Activated T-helper 17 cell treated with anti-CD3 and anti-CD28 coated beads, Interleukin-2, amount 50 U/mL, for 72 hours (primary cell): Measurements from ENCODE around the gene CDRT15L2. TPM values are rescaled to one million over a fixed set of nuclear protein-coding genes. Genes with fewer than 3 reads are reported as not detected.
"Not testable (repeated sequence)": the region's sequence is repeated elsewhere in the genome, so short reads cannot be mapped to it uniquely, and the experiment has no call there.

ENCODE experiments used
- ATAC-seq: fragments of 150-1000 bp; cut with Tn5 transposase; replicated peaks from 2 replicates; pipeline ENCODE4 v1.10.0; 2021; ENCODE audit warnings: mild to moderate bottlenecking, moderate library complexity
- H3K27ac Mint-ChIP-seq: one replicate; pipeline ENCODE4 v1.8.0; 2022; ENCODE audit warnings: mixed read lengths
- H3K27me3 Mint-ChIP-seq: one replicate; pipeline ENCODE4 v1.8.0; 2022; ENCODE audit warnings: mixed read lengths
- H3K36me3 Mint-ChIP-seq: one replicate; pipeline ENCODE4 v1.8.0; 2022; ENCODE audit warnings: low read depth, mild to moderate bottlenecking, mixed read lengths
- H3K4me1 Mint-ChIP-seq: one replicate; pipeline ENCODE4 v1.8.0; 2022; ENCODE audit warnings: mixed read lengths
- H3K4me3 Mint-ChIP-seq: one replicate; pipeline ENCODE4 v1.8.0; 2022; ENCODE audit warnings: mild to moderate bottlenecking, mixed read lengths
- H3K9me3 Mint-ChIP-seq: one replicate; pipeline ENCODE4 v1.8.0; 2022; ENCODE audit warnings: mixed read lengths
- total RNA-seq, 2 donors: library from RNA; stranded (reverse); gene quantifications; one replicate each; pipeline ENCODE4 v1.2.3, GENCODE V29; 2022

The CDRT15L2 gene
- total RNA-seq, 2 donors from 2014 or later, result not detected

GRCh38 chr17:20562587-20562986, 16.9 kb upstream of the CDRT15L2 start:
- Mint-ChIP-seq H3K27me3 (peaks cover 8% of the 10 kb centered on the region), H3K36me3 (no peaks in the 10 kb centered on the region), H3K27ac (no peak overlapping the region), H3K4me1 (no peaks in the 10 kb centered on the region), H3K4me3 (no peak overlapping the region), H3K9me3 (no peaks in the 10 kb centered on the region)
- no peak for ATAC-seq

- not testable (repeated sequence) for H3K4me1 Mint-ChIP-seq, H3K27ac Mint-ChIP-seq, H3K27me3 Mint-ChIP-seq, H3K9me3 Mint-ChIP-seq, ATAC-seq, H3K36me3 Mint-ChIP-seq, H3K4me3 Mint-ChIP-seq
Observed at GRCh38 chr17:20565245-20565644, 14.3 kb upstream of the CDRT15L2 start.

- Mint-ChIP-seq H3K4me1 (no peaks in the 10 kb centered on the region), H3K36me3 (no peaks in the 10 kb centered on the region), H3K27me3 (peaks cover 6% of the 10 kb centered on the region), H3K27ac (no peak overlapping the region), H3K4me3 (no peak overlapping the region), H3K9me3 (no peaks in the 10 kb centered on the region)
- no peak for ATAC-seq
Observed at GRCh38 chr17:20565711-20566110, 13.8 kb upstream of the CDRT15L2 start.

- not testable (repeated sequence) for H3K4me1 Mint-ChIP-seq, H3K36me3 Mint-ChIP-seq, H3K9me3 Mint-ChIP-seq, H3K27ac Mint-ChIP-seq, H3K27me3 Mint-ChIP-seq, ATAC-seq, H3K4me3 Mint-ChIP-seq
Observed at GRCh38 chr17:20566736-20567135, 12.8 kb upstream of the CDRT15L2 start.

GRCh38 chr17:20567421-20567820, 12.1 kb upstream of the CDRT15L2 start:
- H3K4me1 Mint-ChIP-seq, H3K4me3 Mint-ChIP-seq, H3K36me3 Mint-ChIP-seq, H3K27ac Mint-ChIP-seq, ATAC-seq, H3K9me3 Mint-ChIP-seq, H3K27me3 Mint-ChIP-seq: not testable (repeated sequence)

- not testable (repeated sequence) for H3K4me3 Mint-ChIP-seq, H3K27me3 Mint-ChIP-seq, ATAC-seq, H3K4me1 Mint-ChIP-seq, H3K36me3 Mint-ChIP-seq, H3K9me3 Mint-ChIP-seq, H3K27ac Mint-ChIP-seq
Observed at GRCh38 chr17:20568604-20569003, 10.9 kb upstream of the CDRT15L2 start.

- H3K9me3 Mint-ChIP-seq, H3K4me3 Mint-ChIP-seq, ATAC-seq, H3K4me1 Mint-ChIP-seq, H3K27me3 Mint-ChIP-seq, H3K36me3 Mint-ChIP-seq, H3K27ac Mint-ChIP-seq: not testable (repeated sequence)
Observed at GRCh38 chr17:20571653-20572052, 7.9 kb upstream of the CDRT15L2 start.

GRCh38 chr17:20573216-20573615, 6.3 kb upstream of the CDRT15L2 start:
- not testable (repeated sequence) for H3K9me3 Mint-ChIP-seq, H3K4me1 Mint-ChIP-seq, H3K4me3 Mint-ChIP-seq, H3K36me3 Mint-ChIP-seq, ATAC-seq, H3K27me3 Mint-ChIP-seq, H3K27ac Mint-ChIP-seq

- H3K4me3 Mint-ChIP-seq, H3K9me3 Mint-ChIP-seq, H3K36me3 Mint-ChIP-seq, ATAC-seq, H3K4me1 Mint-ChIP-seq, H3K27me3 Mint-ChIP-seq, H3K27ac Mint-ChIP-seq: not testable (repeated sequence)
Observed at GRCh38 chr17:20575071-20575470, 4.5 kb upstream of the CDRT15L2 start.

GRCh38 chr17:20583891-20584577, 4.5 kb downstream of the CDRT15L2 start:
- not testable (repeated sequence) for H3K4me3 Mint-ChIP-seq

GRCh38 chr17:20588744-20589453, 9.4 kb downstream of the CDRT15L2 start:
- not testable (repeated sequence) for H3K4me3 Mint-ChIP-seq, H3K4me1 Mint-ChIP-seq, H3K36me3 Mint-ChIP-seq, H3K27ac Mint-ChIP-seq, H3K27me3 Mint-ChIP-seq, ATAC-seq, H3K9me3 Mint-ChIP-seq

More at GRCh38 chr17:20583891-20584577, 4.5 kb downstream of the CDRT15L2 start:
- H3K9me3 Mint-ChIP-seq, H3K27ac Mint-ChIP-seq, H3K27me3 Mint-ChIP-seq, H3K4me1 Mint-ChIP-seq, H3K36me3 Mint-ChIP-seq, ATAC-seq: not testable (repeated sequence)

GRCh38 chr17:20589454-20589810, 9.9 kb downstream of the CDRT15L2 start:
- H3K4me1 Mint-ChIP-seq, H3K27me3 Mint-ChIP-seq, H3K9me3 Mint-ChIP-seq, ATAC-seq, H3K36me3 Mint-ChIP-seq, H3K27ac Mint-ChIP-seq, H3K4me3 Mint-ChIP-seq: not testable (repeated sequence)

GRCh38 chr17:20591040-20591439, 11.5 kb downstream of the CDRT15L2 start:
- H3K36me3 Mint-ChIP-seq, ATAC-seq, H3K4me1 Mint-ChIP-seq, H3K4me3 Mint-ChIP-seq, H3K9me3 Mint-ChIP-seq, H3K27ac Mint-ChIP-seq, H3K27me3 Mint-ChIP-seq: not testable (repeated sequence)

GRCh38 chr17:20605568-20605967, 26.0 kb downstream of the CDRT15L2 start:
- not testable (repeated sequence) for ATAC-seq, H3K27ac Mint-ChIP-seq, H3K4me3 Mint-ChIP-seq, H3K4me1 Mint-ChIP-seq, H3K9me3 Mint-ChIP-seq, H3K36me3 Mint-ChIP-seq
- H3K27me3 Mint-ChIP-seq, result peaks cover 10% of the 10 kb centered on the region

- not testable (repeated sequence) for H3K36me3 Mint-ChIP-seq
Observed at GRCh38 chr17:20609490-20609889, 30.0 kb downstream of the CDRT15L2 start.

More at GRCh38 chr17:20609490-20609889, 30.0 kb downstream of the CDRT15L2 start:
- not testable (repeated sequence) for H3K4me3 Mint-ChIP-seq, H3K9me3 Mint-ChIP-seq, ATAC-seq, H3K4me1 Mint-ChIP-seq, H3K27me3 Mint-ChIP-seq, H3K27ac Mint-ChIP-seq
